ENCODE data around the gene SQSTM1. TPM values are rescaled to one million over a fixed set of nuclear protein-coding genes. Genes with fewer than 3 reads are reported as not detected.

The SQSTM1 gene
- total and polyA plus RNA-seq, 2 of the 8 experiments (the other 6 are each of a cell fraction or from before 2014, with no cell fraction given) = 78.6 to 110 TPM

DNA sequence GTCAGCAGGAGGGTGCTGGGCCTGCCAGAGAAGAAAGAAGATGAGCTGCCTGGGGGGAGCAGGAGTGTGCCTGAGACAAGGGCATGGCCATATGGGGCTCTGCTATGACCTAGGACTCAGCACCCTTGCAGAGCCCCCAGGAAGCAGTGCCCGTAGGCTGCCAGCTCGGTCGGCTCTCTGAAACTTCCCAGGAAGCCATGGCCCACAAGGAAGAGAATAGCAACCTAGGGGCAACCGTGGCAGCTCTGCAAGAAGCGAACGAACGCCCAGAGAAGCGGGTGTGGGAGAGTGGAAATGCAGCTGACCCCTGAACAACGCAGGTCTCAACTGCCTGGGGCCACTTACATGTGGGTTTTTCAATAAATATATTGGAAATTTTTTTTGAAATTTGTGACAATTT, 37.6 kb upstream of the SQSTM1 start:
- WGBS, 2 experiments (ENCODE audit: extremely low coverage in 1 of 2, insufficient coverage in 1 of 2, insufficient read length in 1 of 2, insufficient replicate concordance in 2 of 2, low coverage in 1 of 2, low lambda C conversion rate in 2 of 2, missing lambda C conversion rate in 1 of 2) = 93% methylated on average over 9 of the region's 9 CpGs; no CpG with 5 or more reads in 1 of the 2 experiments
- TF ChIP-seq GTF2F1 (IDR thresholded peaks at IDR 0.05; ENCODE audit: borderline replicate concordance, low read depth, low read length) (no peak), KDM1A (IDR thresholded peaks at IDR 0.05; ENCODE audit: borderline replicate concordance, low read length) (no peak), SIX5 (IDR thresholded peaks at IDR 0.05; ENCODE audit: low read depth, low read length) (no peak), KDM4A (IDR thresholded peaks at IDR 0.05; ENCODE audit: low read depth, low read length, severe bottlenecking) (no peak), TAF1 (IDR thresholded peaks at IDR 0.05; ENCODE audit: low read depth, low read length) (no peak), SIN3A (conservative IDR thresholded peaks at IDR 0.05 in 1 of 2, IDR thresholded peaks at IDR 0.05 in 1 of 2; ENCODE audit: low read depth in 1 of 2, low read length in 2 of 2) (no peak)
- DNase-seq (ENCODE audit: low read depth in 1 of 2, low spot score in 2 of 2) = no peak
- Histone ChIP-seq H2BK5ac (ENCODE audit: low read depth, low read length) (no peak overlapping the region), H2BK12ac (ENCODE audit: low read depth, low read length) (no peak overlapping the region), H3K23me2 (ENCODE audit: low read depth, low read length) (no peaks in the 10 kb centered on the region), H3K27me3 (replicated peaks in 1 of 4; ENCODE audit: control insufficient read depth in 3 of 4, extremely low read depth in 1 of 4, insufficient read depth in 3 of 4, low read length in 3 of 4) (no peaks in the 10 kb centered on the region), H2AFZ (ENCODE audit: low read length) (no peak overlapping the region), H3K9ac (replicated peaks in 1 of 4; ENCODE audit: extremely low read depth in 1 of 4, low read depth in 3 of 4, low read length in 3 of 4) (no peak overlapping the region), H4K8ac (ENCODE audit: extremely low read depth, insufficient read depth, low read length) (no peak overlapping the region), H3K4me1 (replicated peaks in 1 of 4; ENCODE audit: control insufficient read depth in 3 of 4, insufficient read depth in 4 of 4, low read length in 3 of 4) (no peaks in the 10 kb centered on the region), H2BK15ac (ENCODE audit: low read length) (no peak overlapping the region), H3K56ac (replicated peaks; ENCODE audit: insufficient read length, low read depth, low read length) (no peak overlapping the region), H3K4me3 (ENCODE audit: extremely low read depth in 1 of 4, insufficient read depth in 2 of 4, low read depth in 3 of 4, low read length in 4 of 4) (no peak overlapping the region), H3K4ac (replicated peaks; ENCODE audit: insufficient read length, low read depth, low read length) (no peak overlapping the region), H2BK120ac (replicated peaks; ENCODE audit: low read depth, low read length) (no peak overlapping the region), H3K79me1 (ENCODE audit: low read depth, low read length) (no peaks in the 10 kb centered on the region; the same call in 1 of the 2 replicates), H4K91ac (replicated peaks; ENCODE audit: insufficient read length, low read length) (no peak overlapping the region), H3K18ac (ENCODE audit: extremely low read depth, low read length) (no peak overlapping the region), H4K20me1 (replicated peaks in 1 of 2; ENCODE audit: control insufficient read depth in 1 of 2, insufficient read depth in 2 of 2, low read length in 2 of 2) (peaks cover 0 to 2% of the 10 kb centered on the region in 2 experiments), H3K23ac (ENCODE audit: insufficient read length) (no peak overlapping the region), H3K9me3 (ENCODE audit: insufficient read depth in 2 of 2, low read depth in 1 of 2, low read length in 1 of 2) (no peaks in the 10 kb centered on the region), H3K36me3 (ENCODE audit: control insufficient read depth in 2 of 4, insufficient read depth in 4 of 4, low read length in 3 of 4) (peaks cover 0 to 9% (median 4%) of the 10 kb centered on the region in 4 experiments; a peak in 2 of 8 replicates), H3K4me2 (ENCODE audit: insufficient read depth in 1 of 2, low read depth in 2 of 2, low read length in 2 of 2) (no peak overlapping the region), H2AK5ac (ENCODE audit: low read depth, low read length) (no peak overlapping the region), H4K5ac (ENCODE audit: insufficient read length, low read depth, low read length) (no peak overlapping the region), H3K79me2 (ENCODE audit: control insufficient read depth in 1 of 2, insufficient read depth in 2 of 2, low read length in 2 of 2) (no peaks in the 10 kb centered on the region), H3K27ac (ENCODE audit: low read depth, low read length) (no peak overlapping the region), H2BK20ac (ENCODE audit: low read length) (no peak overlapping the region), H3K14ac (ENCODE audit: insufficient read length) (no peak overlapping the region)
- FAIRE-seq = no peak
- ChIA-PET CTCF (ENCODE audit: partially characterized antibody) (interaction anchor here (0.8 to 6.7 kb wide), 4 partner anchors 9 to 104 kb away, joined by 3 to 53 read pairs (median 4); no protein-coding TSS in a partner anchor), POLR2A (ENCODE audit: partially characterized antibody) (interaction anchor here (1.1 to 3.4 kb wide), 6 partner anchors 9 to 160 kb away, joined by 3 to 15 read pairs (median 4); partner anchors contain the start of gene HNRNPH1)

Measured in H1 (cell line).